ENCODE results near the gene PLD5. TPM values are rescaled to one million over a fixed set of nuclear protein-coding genes. Genes with fewer than 3 reads are reported as not detected.
"Not testable (repeated sequence)": the region's sequence is repeated elsewhere in the genome, so short reads cannot be mapped to it uniquely, and the experiment has no call there.

PLD5 gene
- total and polyA plus RNA-seq, 7 donors: 0.03 to 0.92 (median 0.22) TPM; not detected in 4

DNA sequence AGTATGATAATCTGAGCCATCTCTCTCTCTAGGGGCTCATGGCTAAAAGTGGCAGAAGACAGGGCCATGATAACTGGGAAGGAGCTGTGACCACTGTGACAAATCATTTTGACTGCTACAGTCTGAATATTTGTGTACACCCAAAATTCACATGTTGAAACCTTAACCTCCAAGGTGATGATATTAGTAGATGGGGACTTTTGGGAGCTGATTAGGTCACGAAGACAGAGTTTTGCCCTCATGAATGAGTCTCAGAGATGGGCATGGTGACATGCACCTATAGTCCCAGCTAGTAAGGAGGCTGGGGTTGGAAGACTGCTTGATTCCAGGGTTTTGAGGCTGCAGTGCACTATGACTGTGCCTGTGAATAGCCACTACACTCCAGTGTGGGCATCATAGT, 174.9 kb downstream of the PLD5 start:
- Histone ChIP-seq H3K36me3 (ENCODE audit: insufficient read depth in 1 of 2, low read depth in 1 of 2) (no peaks in the 10 kb centered on the region), H3K9me3 (no peaks in the 10 kb centered on the region), H3K27me3 (ENCODE audit: insufficient read depth in 3 of 3, low read length in 2 of 3) (no peaks in the 10 kb centered on the region), H3K4me1 (no peaks in the 10 kb centered on the region), H3K27ac (no peak overlapping the region), H3K4me3 (no peak overlapping the region)
- TF ChIP-seq, protein P1, sequence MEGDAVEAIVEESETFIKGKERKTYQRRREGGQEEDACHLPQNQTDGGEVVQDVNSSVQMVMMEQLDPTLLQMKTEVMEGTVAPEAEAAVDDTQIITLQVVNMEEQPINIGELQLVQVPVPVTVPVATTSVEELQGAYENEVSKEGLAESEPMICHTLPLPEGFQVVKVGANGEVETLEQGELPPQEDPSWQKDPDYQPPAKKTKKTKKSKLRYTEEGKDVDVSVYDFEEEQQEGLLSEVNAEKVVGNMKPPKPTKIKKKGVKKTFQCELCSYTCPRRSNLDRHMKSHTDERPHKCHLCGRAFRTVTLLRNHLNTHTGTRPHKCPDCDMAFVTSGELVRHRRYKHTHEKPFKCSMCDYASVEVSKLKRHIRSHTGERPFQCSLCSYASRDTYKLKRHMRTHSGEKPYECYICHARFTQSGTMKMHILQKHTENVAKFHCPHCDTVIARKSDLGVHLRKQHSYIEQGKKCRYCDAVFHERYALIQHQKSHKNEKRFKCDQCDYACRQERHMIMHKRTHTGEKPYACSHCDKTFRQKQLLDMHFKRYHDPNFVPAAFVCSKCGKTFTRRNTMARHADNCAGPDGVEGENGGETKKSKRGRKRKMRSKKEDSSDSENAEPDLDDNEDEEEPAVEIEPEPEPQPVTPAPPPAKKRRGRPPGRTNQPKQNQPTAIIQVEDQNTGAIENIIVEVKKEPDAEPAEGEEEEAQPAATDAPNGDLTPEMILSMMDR (IDR thresholded peaks at IDR 0.05): no peak
- DNase-seq: no peak
- intact Hi-C loops (cut with DNase I): no loop called here
- WGBS, 3 donors: 75 to 87% (median 76%) methylated on average over 1 of the region's 1 CpG
- no peak for ATAC-seq

DNA sequence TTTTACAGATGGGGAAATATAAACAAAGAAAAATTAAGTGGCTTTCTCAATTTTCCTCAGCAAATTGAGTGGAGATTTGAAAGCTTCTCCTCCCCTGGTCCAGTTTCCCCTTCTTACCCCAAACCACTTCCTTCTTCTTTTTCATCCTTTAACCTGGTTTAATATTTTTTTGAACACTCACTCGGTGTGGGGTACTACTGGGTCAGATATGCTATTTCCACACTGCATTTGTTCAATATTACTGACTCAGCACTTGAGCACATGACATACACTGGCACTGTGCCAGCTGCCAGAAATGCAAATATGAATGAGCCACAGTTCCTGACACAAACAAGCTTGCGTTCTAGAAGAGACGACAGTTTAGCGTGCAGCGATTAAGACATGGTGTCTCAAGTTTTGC, 193.6 kb downstream of the PLD5 start:
- WGBS, 3 donors: 17 to 22% (median 19%) methylated on average over 5 of the region's 5 CpGs
- DNase-seq; ATAC-seq; H3K9me3 ChIP-seq; H3K4me1 ChIP-seq; H3K4me3 ChIP-seq; H3K36me3 ChIP-seq (ENCODE audit: insufficient read depth in 1 of 2, low read depth in 1 of 2); intact Hi-C loops (cut with DNase I); H3K27ac ChIP-seq; H3K27me3 ChIP-seq (ENCODE audit: insufficient read depth in 3 of 3, low read length in 2 of 3): not testable (repeated sequence)

DNA sequence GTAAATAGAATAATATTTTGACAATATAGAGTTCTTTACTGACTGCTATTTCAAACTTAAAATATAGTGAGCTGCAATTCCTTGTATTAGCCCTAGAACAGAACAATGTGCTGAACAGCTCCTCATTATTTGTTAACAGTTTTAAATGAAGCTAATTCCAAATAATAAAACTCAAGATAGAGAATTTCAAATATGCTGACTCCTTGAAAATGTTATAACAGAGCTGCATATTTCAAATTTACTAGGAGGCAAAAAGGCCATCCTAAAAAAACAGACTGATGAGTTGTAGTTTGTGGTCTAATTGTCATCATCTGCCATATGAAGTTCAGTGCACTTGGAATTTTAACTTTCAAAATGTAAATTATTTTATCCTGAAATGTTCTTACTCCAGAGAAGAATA, 197.1 kb downstream of the PLD5 start:
- ATAC-seq; H3K4me3 ChIP-seq; H3K27me3 ChIP-seq (ENCODE audit: insufficient read depth in 3 of 3, low read length in 2 of 3); H3K36me3 ChIP-seq (ENCODE audit: insufficient read depth in 1 of 2, low read depth in 1 of 2); intact Hi-C loops (cut with DNase I); H3K9me3 ChIP-seq; H3K4me1 ChIP-seq; H3K27ac ChIP-seq; DNase-seq: not testable (repeated sequence)

DNA sequence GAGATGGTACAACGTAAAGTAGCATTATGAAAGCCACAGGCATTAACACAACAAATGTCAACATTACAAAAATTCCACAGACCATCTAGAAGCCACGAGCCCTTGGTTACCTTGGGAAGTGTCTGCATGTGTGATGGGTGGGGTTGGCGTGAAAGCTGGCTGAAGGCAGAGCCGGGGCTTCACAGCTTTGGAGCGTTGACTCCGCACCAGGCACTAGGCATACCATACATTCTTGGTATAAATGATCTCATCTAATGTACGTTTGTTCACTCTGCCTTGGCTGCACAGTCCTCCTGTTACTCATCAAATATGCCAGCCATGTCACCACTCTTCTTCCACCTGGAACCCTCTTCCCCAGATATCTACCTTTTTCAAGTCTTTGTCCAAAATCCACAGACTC, 202.5 kb downstream of the PLD5 start:
- H3K27ac ChIP-seq; intact Hi-C loops (cut with DNase I); H3K36me3 ChIP-seq (ENCODE audit: insufficient read depth in 1 of 2, low read depth in 1 of 2); H3K9me3 ChIP-seq; H3K27me3 ChIP-seq (ENCODE audit: insufficient read depth in 3 of 3, low read length in 2 of 3); H3K4me3 ChIP-seq; ATAC-seq; H3K4me1 ChIP-seq; DNase-seq: not testable (repeated sequence)
- 34 to 42% (median 42%) methylated on average over 7 of the region's 7 CpGs for WGBS, 3 donors

DNA sequence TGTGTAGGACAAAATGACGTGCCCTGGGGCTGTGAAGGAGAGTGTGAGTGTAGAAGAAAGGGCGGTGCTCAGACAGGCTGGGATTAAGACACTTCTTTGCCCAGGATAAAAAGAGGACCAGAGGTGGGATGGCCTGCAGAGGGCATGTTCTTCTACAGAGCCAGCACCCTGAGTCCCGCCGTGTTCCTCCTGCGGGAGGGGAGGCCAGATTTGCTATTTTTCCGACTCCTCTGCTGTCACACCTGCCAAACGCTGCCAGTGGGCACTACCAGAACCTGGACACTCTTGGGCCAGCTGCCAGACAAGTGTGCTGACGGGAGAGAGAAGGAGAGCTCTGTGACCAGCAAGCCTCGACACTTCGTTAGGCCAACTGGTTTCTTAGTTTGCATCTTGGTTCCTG, 206.4 kb downstream of the PLD5 start:
- no peak for DNase-seq
- no peaks in the 10 kb centered on the region for H3K9me3 ChIP-seq
- TF ChIP-seq, protein P1 (IDR thresholded peaks at IDR 0.05): no peak
- H3K27ac ChIP-seq: no peak overlapping the region
- no peaks in the 10 kb centered on the region for H3K27me3 ChIP-seq (ENCODE audit: insufficient read depth in 3 of 3, low read length in 2 of 3)
- 75 to 83% (median 77%) methylated on average over 10 of the region's 10 CpGs for WGBS, 3 donors
- no peaks in the 10 kb centered on the region for H3K36me3 ChIP-seq (ENCODE audit: insufficient read depth in 1 of 2, low read depth in 1 of 2)
- no peaks in the 10 kb centered on the region for H3K4me1 ChIP-seq
- no peak for ATAC-seq
- H3K4me3 ChIP-seq: no peak overlapping the region
- intact Hi-C loops (cut with DNase I): no loop called here

DNA sequence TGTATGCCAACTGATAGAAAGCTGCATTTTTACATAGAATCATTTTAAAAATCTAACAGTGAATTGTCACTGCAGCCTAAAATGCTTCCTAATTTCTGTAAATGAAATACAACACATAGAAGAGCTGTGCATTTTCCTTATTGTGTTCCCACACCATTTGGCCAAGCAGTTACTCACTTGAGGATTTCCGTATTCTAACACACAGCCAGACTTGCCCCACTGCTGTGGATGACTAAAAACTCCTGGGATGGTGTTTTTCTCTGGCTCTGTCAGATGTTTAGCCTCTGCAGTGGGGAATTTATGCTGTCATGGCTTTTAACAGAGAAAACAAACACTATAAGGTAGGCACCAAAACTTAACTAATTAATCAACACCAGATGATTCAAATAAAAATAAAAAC, 209.6 kb downstream of the PLD5 start:
- DNase-seq; H3K27ac ChIP-seq; H3K4me1 ChIP-seq; H3K36me3 ChIP-seq (ENCODE audit: insufficient read depth in 1 of 2, low read depth in 1 of 2); H3K9me3 ChIP-seq; intact Hi-C loops (cut with DNase I); H3K27me3 ChIP-seq (ENCODE audit: insufficient read depth in 3 of 3, low read length in 2 of 3); ATAC-seq; H3K4me3 ChIP-seq: not testable (repeated sequence)
- 36 to 64% (median 50%) methylated on average over 1 of the region's 1 CpG for WGBS, 3 donors

DNA sequence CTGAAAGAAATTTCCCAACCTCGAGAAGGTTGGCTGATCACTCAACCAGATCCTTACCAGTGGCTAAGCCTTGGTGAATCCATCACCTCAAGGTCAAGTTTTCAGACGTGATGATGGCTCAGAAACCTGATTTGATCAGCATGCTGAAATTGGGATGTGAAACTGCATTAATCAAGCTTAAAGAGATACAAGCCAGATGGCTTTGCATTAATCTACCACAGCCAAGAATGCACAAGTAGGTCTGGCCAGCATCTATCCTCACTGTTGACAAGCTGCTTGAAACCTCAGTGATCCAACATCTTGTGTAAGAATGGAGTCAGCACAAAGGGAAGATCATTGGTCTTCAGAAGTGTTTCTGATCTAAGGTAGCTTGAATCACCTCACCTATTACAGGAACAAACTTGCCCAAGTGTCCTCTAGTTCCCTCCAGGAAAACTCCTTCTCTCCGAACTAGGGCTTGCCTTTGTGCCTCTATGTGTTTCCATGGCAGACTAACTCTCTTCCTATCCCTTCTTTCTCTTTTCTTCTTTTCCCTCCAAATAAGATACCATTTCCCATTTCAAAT, 210.3 kb downstream of the PLD5 start:
- intact Hi-C loops (cut with DNase I); DNase-seq; H3K27me3 ChIP-seq (ENCODE audit: insufficient read depth in 3 of 3, low read length in 2 of 3); H3K27ac ChIP-seq; ATAC-seq; H3K4me1 ChIP-seq; H3K9me3 ChIP-seq; H3K4me3 ChIP-seq; H3K36me3 ChIP-seq (ENCODE audit: insufficient read depth in 1 of 2, low read depth in 1 of 2): not testable (repeated sequence)
- 57 to 66% (median 63%) methylated on average over 3 of the region's 3 CpGs for WGBS, 3 donors

DNA sequence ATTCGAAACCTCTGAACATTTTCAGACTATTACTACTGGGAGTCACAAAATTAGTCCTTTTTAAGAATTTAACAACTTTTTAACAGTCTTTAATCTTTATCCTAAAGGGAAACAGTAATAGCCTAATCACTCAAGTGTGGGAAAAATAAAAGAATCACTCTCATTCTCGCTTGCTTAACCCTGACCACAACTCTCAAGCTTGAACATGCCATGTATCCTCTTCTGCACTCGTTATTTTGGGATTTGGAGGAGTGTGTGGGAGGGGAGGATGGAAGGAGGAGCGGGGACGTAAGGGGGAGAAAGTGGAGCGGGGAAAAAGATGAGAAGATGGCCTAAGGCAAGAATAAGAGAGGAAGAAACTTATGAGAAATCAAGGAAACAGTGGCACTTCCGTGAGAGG, 215.8 kb downstream of the PLD5 start:
- H3K4me1 ChIP-seq; H3K4me3 ChIP-seq; H3K36me3 ChIP-seq (ENCODE audit: insufficient read depth in 1 of 2, low read depth in 1 of 2); H3K27me3 ChIP-seq (ENCODE audit: insufficient read depth in 3 of 3, low read length in 2 of 3); H3K27ac ChIP-seq; DNase-seq; intact Hi-C loops (cut with DNase I); H3K9me3 ChIP-seq; ATAC-seq: not testable (repeated sequence)
- 52 to 57% (median 57%) methylated on average over 6 of the region's 7 CpGs for WGBS, 3 donors

DNA sequence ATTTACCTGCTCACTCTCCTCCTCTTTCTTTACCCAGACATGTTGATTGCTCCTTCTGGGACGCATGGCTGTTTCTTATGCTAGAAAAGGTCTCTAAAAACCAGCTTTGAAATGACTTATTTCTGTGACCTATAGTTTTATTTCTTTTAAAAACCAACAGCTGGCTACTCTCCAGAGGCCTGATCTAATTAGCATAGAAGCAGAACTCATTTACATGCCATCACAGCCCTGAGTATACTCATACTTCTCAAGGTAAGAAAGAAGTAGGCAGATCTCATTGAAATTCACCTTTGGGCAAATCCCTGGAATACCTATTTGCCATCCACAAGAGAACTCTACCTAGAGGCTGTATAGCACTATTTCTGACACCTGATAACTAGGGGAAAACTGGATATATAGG, 230.7 kb downstream of the PLD5 start:
- DNase-seq; H3K36me3 ChIP-seq (ENCODE audit: insufficient read depth in 1 of 2, low read depth in 1 of 2); H3K27me3 ChIP-seq (ENCODE audit: insufficient read depth in 3 of 3, low read length in 2 of 3); H3K4me3 ChIP-seq; H3K4me1 ChIP-seq; intact Hi-C loops (cut with DNase I); H3K9me3 ChIP-seq; H3K27ac ChIP-seq; ATAC-seq: not testable (repeated sequence)
- 84 to 88% (median 86%) methylated on average over 1 of the region's 1 CpG for WGBS, 3 donors

DNA sequence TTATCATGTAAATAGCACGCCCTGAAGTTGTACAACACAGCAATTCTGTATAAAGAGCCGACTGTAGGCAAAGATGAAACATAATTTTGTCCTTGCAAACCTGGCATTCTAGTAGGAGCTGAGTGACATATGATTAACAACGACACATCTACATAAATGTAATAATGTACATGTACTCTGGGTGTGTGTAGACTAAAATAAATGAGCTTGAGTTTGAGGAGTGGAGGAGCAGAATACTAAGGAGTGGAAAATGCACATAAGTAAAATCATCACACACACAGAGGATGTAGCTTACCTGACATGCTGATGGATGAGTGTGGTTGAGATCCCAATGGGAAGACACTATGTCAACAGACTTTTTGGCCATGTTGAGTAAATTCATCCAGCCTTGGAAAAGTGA, 236.4 kb downstream of the PLD5 start:
- H3K9me3 ChIP-seq; H3K27ac ChIP-seq; H3K4me3 ChIP-seq; DNase-seq; ATAC-seq; H3K4me1 ChIP-seq; intact Hi-C loops (cut with DNase I); H3K27me3 ChIP-seq (ENCODE audit: insufficient read depth in 3 of 3, low read length in 2 of 3); H3K36me3 ChIP-seq (ENCODE audit: insufficient read depth in 1 of 2, low read depth in 1 of 2): not testable (repeated sequence)
- 69 to 85% (median 81%) methylated on average over 3 of the region's 3 CpGs for WGBS, 3 donors
